MM.1S (cell line): ENCODE data around the gene EDA2R.

Source experiments
- DNase-seq: peaks from one replicate; pipeline ENCODE4 v3.0.0-alpha.2; 2015
- H2AFZ ChIP-seq: fragments of 300-600 bp; sonication (generic); 2 replicates; pipeline ENCODE4 v1.6.0; 2016; ENCODE audit warnings: antibody characterized with exemption, low read length
- H3F3A ChIP-seq: fragments of 300-600 bp; sonication (generic); 2 replicates; pipeline ENCODE4 v1.6.1; 2016; ENCODE audit warnings: mild to moderate bottlenecking, antibody characterized with exemption, low read length, moderate library complexity, mixed read lengths; ENCODE audit not compliant: insufficient read depth
- H3K27ac ChIP-seq: fragments of 300-600 bp; sonication (generic); 2 replicates; pipeline ENCODE4 v1.5.1; 2016; ENCODE audit warnings: mild to moderate bottlenecking, low read length
- H3K27me3 ChIP-seq: fragments of 300-600 bp; sonication (generic); replicated peaks from 2 replicates; pipeline ENCODE4 v1.6.0; 2016; ENCODE audit warnings: low read length; ENCODE audit not compliant: insufficient read depth
- H3K36me3 ChIP-seq: fragments of 300-600 bp; sonication (generic); replicated peaks from 2 replicates; pipeline ENCODE4 v1.6.1; 2016; ENCODE audit warnings: mild to moderate bottlenecking, low read length, mixed read lengths; ENCODE audit not compliant: insufficient read depth
- H3K4me1 ChIP-seq: fragments of 300-600 bp; sonication (generic); 2 replicates; pipeline ENCODE4 v1.6.1; 2016; ENCODE audit warnings: low read length, mixed read lengths
- H3K4me2 ChIP-seq: fragments of 300-600 bp; sonication (generic); 2 replicates; pipeline ENCODE4 v1.6.0; 2016; ENCODE audit warnings: low read depth, low read length
- H3K4me3 ChIP-seq: fragments of 300-600 bp; sonication (generic); 2 replicates; pipeline ENCODE4 v1.5.1; 2016; ENCODE audit warnings: low read length, mixed read lengths
- H3K79me2 ChIP-seq: fragments of 300-600 bp; sonication (generic); 2 replicates; pipeline ENCODE4 v1.6.1; 2016; ENCODE audit warnings: mixed run types, low read length, mixed read lengths
- H3K9ac ChIP-seq: fragments of 300-600 bp; sonication (generic); 2 replicates; pipeline ENCODE4 v1.6.1; 2016; ENCODE audit warnings: low read length, mixed read lengths
- H3K9me2 ChIP-seq: fragments of 300-600 bp; sonication (generic); replicated peaks from 2 replicates; pipeline ENCODE4 v1.6.1; 2016; ENCODE audit warnings: mild to moderate bottlenecking, low read length, mixed read lengths; ENCODE audit not compliant: insufficient read depth
- H3K9me3 ChIP-seq: fragments of 300-600 bp; sonication (generic); replicated peaks from 2 replicates; pipeline ENCODE4 v1.6.1; 2016; ENCODE audit warnings: mild to moderate bottlenecking, low read length, mixed read lengths; ENCODE audit not compliant: insufficient read depth
- H4K20me1 ChIP-seq: fragments of 300-600 bp; sonication (generic); 2 replicates; pipeline ENCODE4 v1.6.1; 2016; ENCODE audit warnings: mild to moderate bottlenecking, low read length, moderate library complexity, mixed read lengths; ENCODE audit not compliant: insufficient read depth
- EZH2 ChIP-seq: fragments of 300-600 bp; sonication (generic); optimal IDR thresholded peaks from 2 replicates; pipeline ENCODE3; 2017; ENCODE audit warnings: low read depth, mild to moderate bottlenecking, antibody characterized with exemption, low read length, mixed read lengths
- EZH2phosphoT487 ChIP-seq: fragments of 300-600 bp; sonication (generic); IDR thresholded peaks from 2 replicates; pipeline ENCODE4 v1.6.1; 2018; ENCODE audit warnings: antibody characterized with exemption, low read length
- TF ChIP-seq, protein P1 (sequence below): fragments of 300-600 bp; sonication (generic); IDR thresholded peaks from 2 replicates; pipeline ENCODE4 v1.5.1; 2016; ENCODE audit warnings: antibody characterized with exemption, low read length, mixed read lengths

The EDA2R gene

DNA sequence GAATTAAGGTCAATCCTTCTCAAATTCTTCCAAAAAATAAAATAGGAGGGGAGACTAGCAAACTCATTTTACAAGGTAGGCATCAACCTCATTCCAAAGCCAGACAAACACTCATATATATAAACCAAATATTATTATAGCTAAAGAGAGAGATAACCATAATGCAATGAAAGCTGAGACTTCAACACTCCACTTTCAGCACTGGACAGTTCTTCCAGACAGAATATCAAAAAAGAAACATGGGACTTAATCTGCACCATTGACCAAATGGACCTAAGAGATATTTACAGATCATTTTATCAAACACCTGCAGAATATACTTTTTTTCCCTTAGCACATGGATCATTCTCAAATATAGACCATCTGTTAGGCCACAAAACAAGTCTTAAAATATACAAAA, 15.5 kb upstream of the EDA2R start:
- TF ChIP-seq, protein P1, sequence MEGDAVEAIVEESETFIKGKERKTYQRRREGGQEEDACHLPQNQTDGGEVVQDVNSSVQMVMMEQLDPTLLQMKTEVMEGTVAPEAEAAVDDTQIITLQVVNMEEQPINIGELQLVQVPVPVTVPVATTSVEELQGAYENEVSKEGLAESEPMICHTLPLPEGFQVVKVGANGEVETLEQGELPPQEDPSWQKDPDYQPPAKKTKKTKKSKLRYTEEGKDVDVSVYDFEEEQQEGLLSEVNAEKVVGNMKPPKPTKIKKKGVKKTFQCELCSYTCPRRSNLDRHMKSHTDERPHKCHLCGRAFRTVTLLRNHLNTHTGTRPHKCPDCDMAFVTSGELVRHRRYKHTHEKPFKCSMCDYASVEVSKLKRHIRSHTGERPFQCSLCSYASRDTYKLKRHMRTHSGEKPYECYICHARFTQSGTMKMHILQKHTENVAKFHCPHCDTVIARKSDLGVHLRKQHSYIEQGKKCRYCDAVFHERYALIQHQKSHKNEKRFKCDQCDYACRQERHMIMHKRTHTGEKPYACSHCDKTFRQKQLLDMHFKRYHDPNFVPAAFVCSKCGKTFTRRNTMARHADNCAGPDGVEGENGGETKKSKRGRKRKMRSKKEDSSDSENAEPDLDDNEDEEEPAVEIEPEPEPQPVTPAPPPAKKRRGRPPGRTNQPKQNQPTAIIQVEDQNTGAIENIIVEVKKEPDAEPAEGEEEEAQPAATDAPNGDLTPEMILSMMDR, result no peak
- TF ChIP-seq EZH2phosphoT487 (no peak), EZH2 (no peak)
- no peak overlapping the region for H3K27ac ChIP-seq

DNA sequence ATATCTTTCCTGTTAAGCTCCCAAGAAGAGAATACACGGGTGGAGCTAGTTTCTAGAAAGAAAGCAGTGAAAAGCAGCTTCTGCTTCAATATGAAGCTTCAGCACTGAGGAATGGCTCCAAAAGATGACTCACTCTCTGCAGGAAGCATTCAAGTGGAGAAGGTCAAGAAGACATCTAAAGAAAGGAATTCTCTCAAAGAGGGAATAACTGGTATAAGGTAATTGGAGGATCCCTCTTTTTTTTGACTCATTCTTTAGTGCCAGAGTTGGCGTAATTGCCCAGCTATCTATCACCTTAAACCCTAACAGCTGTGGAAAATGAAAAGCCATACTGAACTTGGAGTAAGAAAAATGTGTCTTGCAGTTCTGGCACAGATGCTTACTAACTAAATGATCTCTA, 3.5 kb downstream of the EDA2R start:
- Histone ChIP-seq H2AFZ (no peak overlapping the region), H3K4me1 (no peaks in the 10 kb centered on the region), H3K27ac (no peak overlapping the region), H3K9me2 (no peaks in the 10 kb centered on the region), H3K27me3 (no peaks in the 10 kb centered on the region), H3K4me2 (no peak overlapping the region), H3K9me3 (no peaks in the 10 kb centered on the region), H3K9ac (no peak overlapping the region), H3K79me2 (peaks cover 3% of the 10 kb centered on the region; the same call in 1 of the 2 replicates), H3K36me3 (no peaks in the 10 kb centered on the region; the same call in 1 of the 2 replicates), H4K20me1 (no peaks in the 10 kb centered on the region), H3F3A (no peaks in the 10 kb centered on the region), H3K4me3 (no peak overlapping the region)
- TF ChIP-seq, protein P1, result no peak
- no peak for TF ChIP-seq EZH2phosphoT487
- TF ChIP-seq EZH2, result no peak
- DNase-seq, result no peak

More for the DNA sequence above, 15.5 kb upstream of the EDA2R start:
- H3K36me3 ChIP-seq, result no peaks in the 10 kb centered on the region
- no peaks in the 10 kb centered on the region for H3K79me2 ChIP-seq
- H3K4me2 ChIP-seq, result no peak overlapping the region
- H3K9me2 ChIP-seq, result no peaks in the 10 kb centered on the region
- no peaks in the 10 kb centered on the region for H4K20me1 ChIP-seq
- H3K9ac ChIP-seq, result no peak overlapping the region
- H3F3A ChIP-seq, result no peaks in the 10 kb centered on the region
- no peak overlapping the region for H3K4me3 ChIP-seq
- H3K27me3 ChIP-seq, result no peaks in the 10 kb centered on the region
- no peaks in the 10 kb centered on the region for H3K4me1 ChIP-seq
- no peak for DNase-seq
- no peak overlapping the region for H2AFZ ChIP-seq
- no peaks in the 10 kb centered on the region for H3K9me3 ChIP-seq

DNA sequence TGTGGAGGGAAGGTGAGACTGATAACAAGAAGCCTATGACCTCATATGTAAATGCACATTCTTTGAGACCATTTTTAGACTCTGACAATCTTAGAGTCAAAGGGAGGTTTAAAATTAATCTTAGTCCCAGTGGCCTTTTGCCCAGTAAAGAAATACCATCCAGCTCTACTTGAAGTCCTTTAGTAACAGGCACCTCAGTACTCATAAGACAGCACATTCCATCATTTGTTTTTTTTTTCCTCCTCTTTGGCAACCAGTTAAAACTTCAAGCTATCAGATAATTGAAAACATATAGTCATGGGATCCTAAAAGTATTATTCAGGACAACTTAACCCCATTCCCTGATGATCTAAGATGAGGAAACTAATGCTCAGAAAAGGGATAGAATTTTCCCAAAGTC, 4.6 kb downstream of the EDA2R start:
- no peak overlapping the region for H3K27ac ChIP-seq
- H3K4me2 ChIP-seq, result no peak overlapping the region
- no peaks in the 10 kb centered on the region; the same call in 1 of the 2 replicates for H3K36me3 ChIP-seq
- no peaks in the 10 kb centered on the region for H4K20me1 ChIP-seq
- no peaks in the 10 kb centered on the region for H3K4me1 ChIP-seq
- no peak for DNase-seq
- no peak overlapping the region for H3K9ac ChIP-seq
- no peak overlapping the region for H2AFZ ChIP-seq
- no peaks in the 10 kb centered on the region for H3K9me3 ChIP-seq
- TF ChIP-seq EZH2 (no peak), EZH2phosphoT487 (no peak)
- TF ChIP-seq, protein P1, result no peak
- H3K4me3 ChIP-seq, result no peak overlapping the region
- H3K9me2 ChIP-seq, result no peaks in the 10 kb centered on the region
- H3K27me3 ChIP-seq, result no peaks in the 10 kb centered on the region
- H3F3A ChIP-seq, result no peaks in the 10 kb centered on the region
- H3K79me2 ChIP-seq, result peaks cover 3% of the 10 kb centered on the region; the same call in 1 of the 2 replicates
